Measurements from ENCODE around the gene DDX11.
"Not testable (repeated sequence)": the region's sequence is repeated elsewhere in the genome, so short reads cannot be mapped to it uniquely, and the experiment has no call there.

DDX11 gene

GRCh38 chr12:31053944-31054343 lies 19.7 kb upstream of the DDX11 start:
- DNase-seq; in situ Hi-C loops (cut with MboI; ENCODE audit: low pct_unique_long_range_greater_than_20kb, low sequenced_read_pairs): not testable (repeated sequence)

DNA sequence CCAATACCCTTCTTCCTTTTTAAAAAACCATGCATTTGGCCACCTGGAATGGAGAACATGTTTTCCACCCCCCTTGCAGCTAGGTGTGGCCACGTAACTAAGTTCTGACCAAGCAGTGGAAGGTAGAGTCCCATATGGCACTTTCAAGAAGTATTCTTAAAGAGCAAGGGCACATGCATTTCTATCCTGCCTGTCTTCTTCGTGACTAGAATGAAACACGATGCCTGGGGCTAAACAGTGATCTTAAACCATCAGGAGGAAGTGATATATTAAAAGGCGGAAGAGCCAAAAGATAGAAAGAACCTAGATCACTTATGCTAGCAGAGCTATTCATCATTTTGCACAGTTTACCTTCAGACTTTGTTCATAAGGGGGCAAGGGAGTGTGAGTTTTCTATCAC lies 16.0 kb upstream of the DDX11 start:
- no peak for DNase-seq
- in situ Hi-C loops (cut with MboI; ENCODE audit: low pct_unique_long_range_greater_than_20kb, low sequenced_read_pairs), result no loop called here

DNA sequence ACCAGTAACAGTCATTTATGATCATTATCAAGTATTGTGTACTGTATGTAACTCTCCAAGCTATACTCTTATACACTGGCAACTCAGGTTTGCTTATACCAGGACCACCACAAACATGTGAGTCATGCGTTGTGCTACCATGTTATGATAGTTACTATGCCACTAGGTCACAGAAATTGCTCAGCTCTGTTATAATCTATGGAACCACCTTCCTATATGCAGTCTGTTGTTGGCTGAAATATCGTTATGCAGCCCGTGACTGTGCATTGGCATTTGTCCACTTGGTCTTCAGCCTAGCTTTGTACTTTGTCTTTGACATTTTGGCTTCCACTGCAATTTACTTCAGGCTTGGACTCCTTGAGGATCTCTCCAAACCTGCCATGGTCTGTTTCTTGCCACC lies 7.5 kb upstream of the DDX11 start:
- DNase-seq; in situ Hi-C loops (cut with MboI; ENCODE audit: low pct_unique_long_range_greater_than_20kb, low sequenced_read_pairs): not testable (repeated sequence)

- DNase-seq; in situ Hi-C loops (cut with MboI; ENCODE audit: low pct_unique_long_range_greater_than_20kb, low sequenced_read_pairs): not testable (repeated sequence)
These were observed 6.0 kb upstream of the DDX11 start for GRCh38 chr12:31067656-31068055.

- in situ Hi-C loops (cut with MboI; ENCODE audit: low pct_unique_long_range_greater_than_20kb, low sequenced_read_pairs); DNase-seq: not testable (repeated sequence)
These were observed 2.5 kb upstream of the DDX11 start for GRCh38 chr12:31070971-31071740.

- peak; percentile 9 for DNase-seq
- in situ Hi-C loops (cut with MboI; ENCODE audit: low pct_unique_long_range_greater_than_20kb, low sequenced_read_pairs), result not testable (repeated sequence)
These were observed 698 bp upstream of the DDX11 start for GRCh38 chr12:31072962-31073361.

- in situ Hi-C loops (cut with MboI; ENCODE audit: low pct_unique_long_range_greater_than_20kb, low sequenced_read_pairs), result not testable (repeated sequence)
- DNase-seq, result peak; percentile 31
These were observed 744 bp downstream of the DDX11 start for GRCh38 chr12:31074333-31074874.

GRCh38 chr12:31076150-31076549 lies 2.5 kb downstream of the DDX11 start:
- in situ Hi-C loops (cut with MboI; ENCODE audit: low pct_unique_long_range_greater_than_20kb, low sequenced_read_pairs), result not testable (repeated sequence)

GRCh38 chr12:31077095-31077494 lies 3.4 kb downstream of the DDX11 start:
- peak; percentile 23 for DNase-seq
- in situ Hi-C loops (cut with MboI; ENCODE audit: low pct_unique_long_range_greater_than_20kb, low sequenced_read_pairs), result not testable (repeated sequence)

More at GRCh38 chr12:31076150-31076549, 2.5 kb downstream of the DDX11 start:
- not testable (repeated sequence) for DNase-seq

DNA sequence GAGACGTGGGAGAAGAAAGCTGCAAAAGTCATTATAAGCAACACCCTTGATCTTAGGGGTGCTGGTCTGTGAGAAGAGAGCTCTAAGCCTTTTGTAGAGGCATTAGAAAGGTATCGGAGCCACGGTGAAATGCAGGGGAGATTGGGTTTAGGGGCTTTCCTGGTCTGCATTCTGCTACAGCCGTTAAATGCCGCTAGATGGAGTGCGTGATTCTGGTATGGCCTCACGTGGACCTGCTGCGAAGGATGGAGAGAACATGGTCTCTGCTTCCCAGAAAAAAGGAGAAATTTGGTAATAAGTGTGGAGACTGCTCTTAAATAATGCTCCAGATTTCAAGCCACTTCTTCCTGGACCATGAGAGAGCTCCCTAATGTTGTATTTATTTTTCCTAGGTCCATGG lies 4.3 kb downstream of the DDX11 start:
- DNase-seq; in situ Hi-C loops (cut with MboI; ENCODE audit: low pct_unique_long_range_greater_than_20kb, low sequenced_read_pairs): not testable (repeated sequence)

DNA sequence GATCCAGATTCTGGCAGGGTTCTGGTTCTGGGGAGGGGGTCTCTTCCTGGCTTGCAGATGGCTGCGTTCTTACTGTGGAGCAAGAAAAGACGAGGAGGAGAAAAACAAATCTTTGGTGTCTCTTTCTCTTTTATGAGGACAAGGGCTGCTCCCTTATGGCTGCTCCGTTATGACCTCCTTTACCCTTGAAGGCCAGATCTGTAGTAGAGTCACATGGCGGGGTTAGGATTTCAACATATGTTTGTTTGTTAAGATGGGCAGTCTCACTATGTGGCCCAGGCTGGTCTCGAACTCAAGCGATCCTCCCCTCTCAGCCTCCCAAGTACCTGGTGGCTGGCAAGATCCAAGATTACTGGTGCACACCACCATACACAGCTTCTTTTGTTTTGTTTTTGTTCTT lies 5.8 kb downstream of the DDX11 start:
- DNase-seq; in situ Hi-C loops (cut with MboI; ENCODE audit: low pct_unique_long_range_greater_than_20kb, low sequenced_read_pairs): not testable (repeated sequence)

DNA sequence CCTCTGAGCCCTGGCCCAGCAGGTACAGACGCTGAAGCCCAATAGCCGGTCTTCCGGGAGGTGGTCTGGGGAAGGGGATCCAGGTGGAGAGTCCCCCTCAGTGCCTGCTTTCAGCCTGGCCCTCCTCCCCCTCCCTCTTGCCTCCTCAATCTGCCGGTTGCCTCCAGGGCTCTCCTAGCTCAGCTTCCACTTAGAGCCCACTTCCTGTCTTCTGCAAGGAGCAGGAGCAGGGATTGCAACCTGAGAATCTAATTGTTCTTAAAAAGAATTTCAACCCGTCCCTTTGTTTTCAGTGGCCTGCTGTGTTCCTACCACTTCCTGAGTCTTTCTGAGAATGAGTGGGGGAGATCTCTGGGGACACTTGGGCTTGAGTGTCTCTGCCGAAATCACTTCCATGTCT lies 6.6 kb downstream of the DDX11 start:
- in situ Hi-C loops (cut with MboI; ENCODE audit: low pct_unique_long_range_greater_than_20kb, low sequenced_read_pairs), result not testable (repeated sequence)

GRCh38 chr12:31081274-31081673 lies 7.6 kb downstream of the DDX11 start:
- DNase-seq; in situ Hi-C loops (cut with MboI; ENCODE audit: low pct_unique_long_range_greater_than_20kb, low sequenced_read_pairs): not testable (repeated sequence)

More for the DNA sequence above, 6.6 kb downstream of the DDX11 start:
- peak; percentile 76 for DNase-seq

DNA sequence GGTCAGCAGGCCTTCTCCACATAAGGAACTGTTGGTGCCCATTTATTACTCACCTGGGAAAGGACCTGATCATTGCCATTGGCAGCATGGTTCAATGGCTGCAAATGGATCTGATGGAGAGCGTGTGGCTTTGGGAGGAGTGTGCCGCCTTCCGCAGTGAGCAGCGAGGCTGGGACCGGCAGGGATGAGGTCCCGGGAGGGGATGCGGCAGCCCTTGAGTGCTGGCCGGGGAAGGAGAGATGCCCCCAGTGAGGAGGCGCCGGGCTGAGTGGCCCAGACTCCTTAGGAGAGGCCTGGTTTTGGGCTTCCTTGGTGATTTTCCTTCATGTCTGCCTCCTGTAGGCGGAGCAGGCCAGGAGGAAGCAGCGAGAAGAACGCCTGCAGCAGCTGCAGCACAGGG lies 10.6 kb downstream of the DDX11 start:
- in situ Hi-C loops (cut with MboI; ENCODE audit: low pct_unique_long_range_greater_than_20kb, low sequenced_read_pairs); DNase-seq: not testable (repeated sequence)

GRCh38 chr12:31086032-31086431 lies 12.4 kb downstream of the DDX11 start:
- DNase-seq; in situ Hi-C loops (cut with MboI; ENCODE audit: low pct_unique_long_range_greater_than_20kb, low sequenced_read_pairs): not testable (repeated sequence)

GRCh38 chr12:31087486-31087885 lies 13.8 kb downstream of the DDX11 start:
- in situ Hi-C loops (cut with MboI; ENCODE audit: low pct_unique_long_range_greater_than_20kb, low sequenced_read_pairs); DNase-seq: not testable (repeated sequence)

GRCh38 chr12:31087956-31088355 lies 14.3 kb downstream of the DDX11 start:
- in situ Hi-C loops (cut with MboI; ENCODE audit: low pct_unique_long_range_greater_than_20kb, low sequenced_read_pairs); DNase-seq: not testable (repeated sequence)

GRCh38 chr12:31089072-31089471 lies 15.4 kb downstream of the DDX11 start:
- in situ Hi-C loops (cut with MboI; ENCODE audit: low pct_unique_long_range_greater_than_20kb, low sequenced_read_pairs), result no loop called here

GRCh38 chr12:31091629-31092028 lies 18.0 kb downstream of the DDX11 start:
- in situ Hi-C loops (cut with MboI; ENCODE audit: low pct_unique_long_range_greater_than_20kb, low sequenced_read_pairs); DNase-seq: not testable (repeated sequence)

More at GRCh38 chr12:31089072-31089471, 15.4 kb downstream of the DDX11 start:
- no peak for DNase-seq

DNA sequence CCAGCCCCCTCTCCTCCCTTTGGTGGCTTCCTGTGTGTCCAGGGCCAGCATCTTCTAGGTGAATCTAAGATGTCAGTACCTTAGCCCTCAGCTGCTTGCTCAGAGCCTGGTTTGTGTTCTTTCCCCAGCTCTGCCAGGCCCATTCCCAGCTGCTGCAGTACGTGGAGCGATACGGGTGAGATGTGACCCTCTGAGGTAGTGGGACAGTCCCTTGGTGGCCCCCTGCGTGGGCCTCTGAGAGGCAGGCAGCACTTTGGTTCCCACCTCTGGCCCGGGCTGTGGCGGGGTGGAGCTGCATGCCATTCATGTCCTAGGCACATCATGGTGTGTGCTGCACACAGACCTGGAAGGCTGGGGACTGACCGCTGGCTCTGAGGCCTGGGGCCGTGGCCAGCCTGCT lies 19.1 kb downstream of the DDX11 start:
- in situ Hi-C loops (cut with MboI; ENCODE audit: low pct_unique_long_range_greater_than_20kb, low sequenced_read_pairs); DNase-seq: not testable (repeated sequence)
